ENCODE measurements around the gene SLC7A7.
"Not testable (repeated sequence)": the region's sequence is repeated elsewhere in the genome, so short reads cannot be mapped to it uniquely, and the experiment has no call there.

The SLC7A7 gene

GRCh38 chr14:22820731-22821130 lies 5.5 kb upstream of the SLC7A7 start:
- DNase-seq, result no peak

DNA sequence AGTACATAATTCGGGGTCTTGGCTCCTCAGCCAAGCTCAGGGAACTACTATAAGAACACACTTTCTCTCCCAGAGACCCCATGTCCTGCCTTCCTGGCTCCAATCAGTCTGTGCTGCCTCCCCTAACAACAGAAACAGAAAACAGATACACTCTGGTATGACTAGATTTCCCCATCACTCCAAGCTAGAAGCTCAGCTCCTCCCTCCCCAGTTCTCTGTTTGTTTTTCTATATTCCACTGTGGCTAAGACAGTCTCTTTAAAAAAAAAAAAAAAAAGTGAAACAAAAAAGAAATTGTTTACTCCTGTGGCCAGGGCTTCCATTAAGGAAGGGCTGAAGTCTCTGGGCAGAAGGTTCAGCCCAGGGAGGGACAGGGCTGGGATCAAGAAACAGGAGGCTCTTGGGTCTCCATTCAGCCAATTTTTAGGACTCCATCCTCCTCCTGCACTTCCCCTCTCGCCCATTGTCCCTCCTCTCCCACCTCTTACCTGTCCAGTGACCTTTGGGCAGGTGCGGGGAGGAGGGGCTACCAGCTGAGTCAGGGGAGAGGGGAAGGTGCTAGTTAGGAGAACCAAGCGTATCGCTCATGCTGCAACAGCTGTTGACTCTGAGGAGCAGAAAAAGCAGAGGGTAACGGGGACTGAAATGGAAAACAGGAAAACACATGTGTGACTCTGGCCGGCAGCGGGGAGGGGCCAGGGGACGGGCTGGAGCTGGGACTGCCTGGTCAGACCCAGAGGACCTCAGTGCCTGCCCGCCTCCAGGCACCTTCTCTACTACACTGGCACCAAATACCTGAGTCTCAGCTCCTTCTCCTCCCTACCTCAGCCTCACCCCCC lies 4.1 kb upstream of the SLC7A7 start:
- no peak for DNase-seq

GRCh38 chr14:22814373-22814772 lies 862 bp downstream of the SLC7A7 start:
- DNase-seq, result no peak

DNA sequence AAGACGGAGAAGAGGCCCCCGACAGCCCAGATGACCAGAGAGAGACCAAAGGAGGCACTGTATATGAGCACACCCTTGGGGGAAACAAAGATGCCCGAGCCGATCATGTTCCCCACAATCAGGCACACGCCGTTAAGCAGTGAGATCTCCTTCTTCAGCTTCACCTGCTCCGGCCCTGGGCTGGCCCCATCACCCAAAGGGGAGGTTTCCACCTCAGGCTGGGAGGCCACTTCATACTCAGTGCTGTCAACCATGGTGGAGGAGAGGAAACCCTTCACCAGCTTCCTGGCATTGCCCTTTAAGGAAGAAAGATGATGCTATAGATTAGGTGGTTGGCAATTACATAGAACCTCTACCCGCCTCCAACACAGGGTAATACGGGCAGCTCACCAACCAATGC lies 2.1 kb downstream of the SLC7A7 start:
- no peak for DNase-seq

- no peak for DNase-seq
Observed at GRCh38 chr14:22812744-22813143, 2.5 kb downstream of the SLC7A7 start.

- no peak for DNase-seq
Observed at GRCh38 chr14:22811722-22812121, 3.5 kb downstream of the SLC7A7 start.

- DNase-seq, result no peak
Observed at GRCh38 chr14:22808388-22809209, 6.6 kb downstream of the SLC7A7 start.

GRCh38 chr14:22807432-22808087 lies 7.7 kb downstream of the SLC7A7 start:
- no peak for DNase-seq

DNA sequence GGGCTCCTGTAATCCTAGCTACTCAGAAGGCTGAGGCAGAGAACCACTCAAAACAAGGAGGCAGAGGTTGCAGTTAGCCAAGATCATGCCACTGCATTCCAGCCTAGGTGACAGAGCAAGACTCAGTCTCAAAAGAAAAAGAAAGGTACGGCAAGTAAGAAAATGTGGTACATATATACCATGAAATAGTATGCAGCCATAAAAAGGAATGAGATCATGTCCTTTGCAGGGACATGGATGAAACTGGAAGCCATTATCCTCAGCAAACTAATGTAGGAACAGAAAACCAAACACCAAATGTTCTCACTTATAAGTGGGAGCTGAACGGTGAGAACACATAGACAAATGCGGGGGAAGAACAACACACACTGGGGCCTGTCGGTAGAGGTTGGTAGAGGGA lies 10.0 kb downstream of the SLC7A7 start:
- DNase-seq, result not testable (repeated sequence)

GRCh38 chr14:22803687-22803974 lies 11.6 kb downstream of the SLC7A7 start:
- no peak for DNase-seq

DNA sequence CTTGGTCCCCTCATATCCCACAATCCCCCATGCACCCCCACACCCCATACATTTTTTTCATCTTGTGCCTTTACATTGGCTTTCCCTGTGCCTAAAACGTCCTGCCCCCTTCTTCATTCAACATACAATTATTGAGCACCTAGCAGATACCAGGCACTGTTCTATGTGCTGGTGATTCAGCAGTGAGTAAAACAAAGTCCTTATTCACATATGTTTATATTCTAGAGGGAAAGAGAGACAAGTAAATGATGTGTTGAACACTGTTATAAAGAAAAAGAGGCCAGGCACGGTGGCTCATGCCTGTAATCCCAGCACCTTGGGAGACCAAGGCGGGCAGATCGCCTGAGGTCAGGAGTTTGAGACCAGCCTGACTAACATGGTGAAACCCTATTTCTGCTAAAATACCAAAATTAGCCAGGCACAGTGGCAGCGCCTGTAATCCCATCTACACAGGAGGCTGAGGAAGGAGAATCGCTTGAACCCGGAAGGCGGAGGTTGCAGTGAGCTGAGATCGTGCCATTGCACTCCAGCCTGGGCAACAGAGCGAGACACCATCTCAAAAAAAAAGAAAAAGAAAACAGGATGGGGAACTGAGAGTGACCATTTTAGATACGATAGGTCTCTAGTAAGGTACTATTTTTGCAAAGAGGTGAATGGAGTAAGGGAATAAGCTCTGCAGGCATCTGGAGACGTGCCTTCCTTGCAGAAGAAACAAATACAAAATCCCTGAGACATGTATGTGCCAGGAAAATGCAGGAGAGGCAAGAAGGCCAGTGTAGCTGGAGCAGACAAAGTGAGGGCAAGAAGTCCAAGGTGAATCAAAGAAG lies 12.2 kb downstream of the SLC7A7 start:
- no peak for DNase-seq

DNA sequence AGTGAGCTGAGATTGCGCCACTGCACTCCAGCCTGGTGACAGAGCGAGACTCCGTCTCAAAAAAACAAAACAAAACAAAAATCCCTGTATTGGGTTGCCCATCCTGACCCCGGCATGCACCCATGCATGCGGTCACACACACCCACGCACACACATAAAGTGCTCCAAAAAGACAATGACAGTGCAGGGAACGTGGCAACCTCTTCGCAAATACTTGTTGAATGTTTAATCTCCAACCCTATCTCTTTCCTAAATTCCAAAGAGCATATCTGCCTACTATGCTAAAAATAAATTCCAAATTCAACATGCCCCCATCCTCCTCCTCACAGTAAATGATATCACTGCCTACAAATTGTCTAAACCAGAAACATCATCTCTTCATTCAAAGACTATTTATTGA lies 13.5 kb downstream of the SLC7A7 start:
- no peak for DNase-seq

DNA sequence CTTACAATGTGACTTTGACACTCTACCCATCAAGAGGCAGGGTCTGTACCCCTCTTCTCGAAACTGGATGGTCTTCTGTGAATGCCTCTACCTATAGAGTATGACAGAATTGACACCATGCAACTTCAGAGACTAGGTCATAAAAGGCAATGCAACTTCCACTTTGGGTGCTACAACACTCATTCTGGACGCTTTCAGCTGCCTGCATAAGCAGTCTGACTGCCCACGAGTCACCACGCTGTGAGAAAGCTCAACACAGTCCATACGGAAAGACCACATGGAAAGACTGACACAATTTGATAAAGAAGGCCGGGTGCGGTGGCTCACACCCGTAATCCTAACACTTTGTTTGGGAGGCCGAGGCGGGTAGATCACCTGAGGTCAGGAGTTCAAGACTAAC lies 14.9 kb downstream of the SLC7A7 start:
- no peak for DNase-seq

DNA sequence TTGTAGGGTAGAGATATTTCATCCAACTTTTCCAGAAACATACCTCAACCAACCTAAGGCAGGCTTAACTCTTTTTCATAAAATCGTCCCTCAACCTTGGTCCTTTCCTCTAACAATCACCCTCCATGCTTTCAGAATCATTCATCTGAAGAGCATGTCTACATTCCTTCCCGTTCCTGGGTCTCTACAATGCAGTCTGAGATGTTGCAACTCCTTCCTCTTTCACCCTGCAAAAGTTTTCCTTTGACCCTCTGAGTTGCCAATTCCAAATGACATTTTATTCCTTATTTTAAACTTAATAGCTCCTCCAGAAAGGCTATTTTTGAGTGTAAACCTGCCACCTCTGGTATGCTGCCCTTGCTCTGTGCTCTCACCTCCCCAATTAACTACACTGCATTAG lies 16.7 kb downstream of the SLC7A7 start:
- DNase-seq, result no peak

DNA sequence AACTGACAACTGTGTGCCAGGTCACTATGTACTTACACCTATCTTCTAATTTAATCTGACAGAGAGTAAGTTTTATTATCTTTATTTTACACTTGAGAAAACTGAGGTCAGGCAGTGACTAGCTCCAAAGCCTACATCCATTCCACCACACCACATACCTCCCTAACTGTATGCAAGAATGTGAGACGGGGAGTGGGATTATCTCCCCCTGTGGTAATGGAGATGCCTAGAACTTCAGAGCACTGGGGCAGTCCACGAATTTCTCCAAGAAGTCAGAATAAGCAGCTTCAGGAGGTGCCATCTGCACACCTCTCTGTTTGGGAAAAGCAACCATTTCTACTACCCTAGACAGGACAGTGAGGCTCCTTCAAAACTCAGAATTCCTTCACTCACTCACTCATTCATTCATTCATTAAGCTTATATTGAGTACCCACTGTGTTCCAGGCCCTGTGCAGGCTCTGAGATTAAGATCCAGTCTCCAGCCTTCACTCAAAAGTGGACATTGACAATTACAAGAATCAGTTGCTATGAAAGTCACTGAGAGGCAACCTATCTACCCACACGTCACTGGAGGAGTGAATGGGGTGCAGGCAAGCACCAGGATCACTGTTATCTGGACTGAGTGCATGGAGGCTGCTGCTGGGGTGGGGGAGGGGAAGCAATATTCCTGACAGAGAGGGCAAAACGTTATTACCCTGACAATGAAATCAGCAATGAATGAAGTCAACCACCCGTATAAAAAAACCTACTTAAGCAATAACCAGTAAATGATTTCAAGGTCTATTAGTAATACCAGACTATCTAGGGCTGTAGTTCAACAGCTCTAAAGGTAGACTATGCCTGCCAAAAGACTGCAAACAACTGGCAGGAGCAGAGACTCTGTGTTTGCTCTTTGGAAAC lies 18.0 kb downstream of the SLC7A7 start:
- no peak for DNase-seq

- no peak for DNase-seq
Observed at GRCh38 chr14:22796087-22796707, 19.0 kb downstream of the SLC7A7 start.

DNA sequence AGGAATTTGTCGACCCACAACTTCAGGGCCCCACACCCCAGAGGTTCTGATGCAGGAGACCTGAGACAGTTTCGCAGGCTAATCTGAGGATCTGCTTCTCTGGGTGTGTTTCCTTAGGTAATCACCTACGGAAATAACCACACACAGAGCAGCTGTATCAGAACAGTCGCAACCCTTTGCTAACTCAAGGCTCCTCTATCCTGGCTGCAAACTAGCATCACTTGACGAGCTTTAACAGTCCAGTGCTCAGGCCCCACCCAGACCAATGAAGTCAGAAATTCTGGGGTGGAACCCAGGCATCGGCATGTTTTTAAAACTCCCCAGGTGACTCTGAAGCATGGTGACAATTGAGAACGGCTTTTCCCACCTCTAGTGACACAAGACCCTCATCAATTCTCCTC lies 20.7 kb downstream of the SLC7A7 start:
- DNase-seq, result no peak

GRCh38 chr14:22793976-22794375 lies 21.3 kb downstream of the SLC7A7 start:
- no peak for DNase-seq

- DNase-seq, result not testable (repeated sequence)
Observed at GRCh38 chr14:22793550-22793949, 21.7 kb downstream of the SLC7A7 start.

- no peak for DNase-seq
Observed at GRCh38 chr14:22792158-22792557, 23.1 kb downstream of the SLC7A7 start.

GRCh38 chr14:22791301-22791700 lies 23.9 kb downstream of the SLC7A7 start:
- no peak for DNase-seq

Measured in activated T-cell treated with anti-CD3 and anti-CD28 coated beads, Interleukin-2, amount 50 U/mL, for 48 hours (primary cell).